Measurements from ENCODE around the gene RFX2. TPM values are rescaled to one million over a fixed set of nuclear protein-coding genes. Genes with fewer than 3 reads are reported as not detected.

Gene RFX2
- polyA plus RNA-seq, 2 of the 4 experiments (the other 2 are of a cell fraction): 3.7 to 3.9 TPM

DNA sequence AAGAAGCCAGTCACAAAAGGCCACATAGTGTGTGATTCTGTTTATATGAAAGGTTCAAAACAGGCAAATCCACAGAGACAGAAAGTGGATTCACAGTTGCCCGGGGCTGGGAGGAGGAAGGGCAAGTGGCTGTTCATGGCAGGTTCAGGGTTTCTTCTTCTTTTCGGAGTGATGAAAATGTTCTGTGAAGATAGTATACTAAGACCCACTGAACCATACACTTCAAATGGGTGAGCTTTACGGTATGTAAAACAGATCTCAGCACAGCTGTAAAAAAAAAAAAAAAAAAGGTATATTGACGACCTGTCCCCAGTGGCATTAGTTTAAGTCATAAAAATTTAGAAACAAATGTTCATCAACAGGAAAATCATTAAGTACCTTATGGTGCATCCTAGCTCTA is 32.2 kb downstream of the RFX2 start:
- DNase-seq (ENCODE audit: low read depth in 1 of 2, low spot score in 1 of 2) (no peak), ATAC-seq (no peak), FAIRE-seq (no peak)
- no peak overlapping the region for H3K27ac ChIP-seq
- peaks cover 13% of the 10 kb centered on the region; the same call in 2 of the 3 replicates for H3K4me1 ChIP-seq
- H3K9me3 ChIP-seq: no peaks in the 10 kb centered on the region
- ChIA-PET CTCF (interaction anchor here (0.6 kb wide), 1 partner anchor 26 kb away, joined by 4 read pairs; no protein-coding TSS in a partner anchor), POLR2A (no interaction called here)
- 85% methylated on average over 4 of the region's 4 CpGs for WGBS (ENCODE audit: missing lambda C conversion rate)
- H3K4me2 ChIP-seq: no peak overlapping the region
- no peak for TF ChIP-seq EHF (CRISPR knock-in tag; IDR thresholded peaks at IDR 0.05)
- TF ChIP-seq EHMT2 (IDR thresholded peaks at IDR 0.05; ENCODE audit: low read depth): no peak
- no peak for TF ChIP-seq CHD4 (IDR thresholded peaks at IDR 0.05; ENCODE audit: borderline replicate concordance)
- no peak for TF ChIP-seq PHF8 (IDR thresholded peaks at IDR 0.05; ENCODE audit: borderline replicate concordance, low read depth)
- TF ChIP-seq NFE2L2 (conservative IDR thresholded peaks at IDR 0.05; ENCODE audit: low read length): no peak
- no peak for TF ChIP-seq NR3C1 (IDR thresholded peaks at IDR 0.05)
- no peak overlapping the region for H3K4me3 ChIP-seq

DNA sequence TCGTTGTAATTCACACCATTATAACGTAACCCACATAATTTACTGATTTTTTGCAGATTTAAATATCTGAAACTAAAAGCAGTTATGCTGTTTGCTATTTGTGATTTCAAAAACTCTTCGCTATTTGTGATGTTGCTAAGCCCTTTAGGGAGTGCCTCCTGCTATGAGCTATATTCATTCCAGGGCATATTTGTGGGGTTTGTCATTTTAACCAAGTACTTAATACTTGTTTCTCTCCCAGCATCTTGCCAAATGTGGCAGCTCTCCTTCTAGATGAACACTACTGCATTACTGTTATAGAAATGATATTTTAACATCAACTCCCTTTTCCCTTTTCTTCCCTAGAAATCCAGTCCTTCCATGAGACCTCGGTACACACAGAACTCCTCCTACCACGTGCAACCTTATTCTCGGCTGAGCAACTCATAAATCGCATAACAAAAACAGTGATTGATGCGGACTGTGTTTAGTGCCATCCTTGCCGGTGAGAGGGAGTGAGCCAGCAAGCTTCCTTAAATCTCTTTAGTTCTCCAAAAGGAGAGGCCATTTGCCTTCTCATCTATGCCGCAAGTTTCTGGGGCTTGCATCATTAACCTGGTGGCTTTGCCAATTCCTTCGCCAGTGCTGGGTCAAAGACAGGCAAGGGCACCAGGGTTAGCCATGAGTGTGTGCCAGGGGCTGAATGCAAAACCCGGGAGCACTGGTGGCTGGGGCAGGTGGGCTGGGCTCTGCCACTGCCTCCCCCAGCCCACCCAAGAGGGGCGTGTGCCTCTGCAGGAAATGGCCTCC is 33.4 kb downstream of the RFX2 start:
- TF ChIP-seq HOXB13 (CRISPR knock-in tag; IDR thresholded peaks at IDR 0.05; ENCODE audit: low read depth) (no peak), MYC (IDR thresholded peaks at IDR 0.05; ENCODE audit: borderline replicate concordance, low read length) (no peak), ZNF302 (CRISPR knock-in tag; IDR thresholded peaks at IDR 0.05) (no peak), CEBPB (IDR thresholded peaks at IDR 0.05) (no peak), CBX8 (IDR thresholded peaks at IDR 0.05) (no peak), FOXS1 (CRISPR knock-in tag; IDR thresholded peaks at IDR 0.05) (no peak)
- TF ChIP-seq, protein P1, sequence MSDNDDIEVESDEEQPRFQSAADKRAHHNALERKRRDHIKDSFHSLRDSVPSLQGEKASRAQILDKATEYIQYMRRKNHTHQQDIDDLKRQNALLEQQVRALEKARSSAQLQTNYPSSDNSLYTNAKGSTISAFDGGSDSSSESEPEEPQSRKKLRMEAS (IDR thresholded peaks at IDR 0.05): no peak
- TF ChIP-seq, protein P2, sequence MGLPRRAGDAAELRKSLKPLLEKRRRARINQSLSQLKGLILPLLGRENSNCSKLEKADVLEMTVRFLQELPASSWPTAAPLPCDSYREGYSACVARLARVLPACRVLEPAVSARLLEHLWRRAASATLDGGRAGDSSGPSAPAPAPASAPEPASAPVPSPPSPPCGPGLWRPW (IDR thresholded peaks at IDR 0.05): no peak
- ChIA-PET POLR2A (no interaction called here), CTCF (interaction anchor here (0.9 to 4.8 kb wide), 4 partner anchors 28 to 52 kb away, joined by 3 to 21 read pairs (median 11); no protein-coding TSS in a partner anchor)
- ATAC-seq (peak; percentile 62 to 71; a peak in 3 of 6 replicates), DNase-seq (ENCODE audit: low read depth in 1 of 2, low spot score in 1 of 2) (peak in 1 of 2 experiments; percentile 35), FAIRE-seq (no peak)
- WGBS (ENCODE audit: missing lambda C conversion rate): 71% methylated on average over 13 of the region's 13 CpGs
- H3K27ac ChIP-seq: peak overlapping the region; percentile 23 to 78; a peak in 5 of 6 replicates
- H3K4me3 ChIP-seq: no peak overlapping the region
- peaks cover 13% of the 10 kb centered on the region; the same call in 2 of the 3 replicates for H3K4me1 ChIP-seq
- H3K9me3 ChIP-seq: no peaks in the 10 kb centered on the region
- peak overlapping the region; percentile 35 for H3K4me2 ChIP-seq

DNA sequence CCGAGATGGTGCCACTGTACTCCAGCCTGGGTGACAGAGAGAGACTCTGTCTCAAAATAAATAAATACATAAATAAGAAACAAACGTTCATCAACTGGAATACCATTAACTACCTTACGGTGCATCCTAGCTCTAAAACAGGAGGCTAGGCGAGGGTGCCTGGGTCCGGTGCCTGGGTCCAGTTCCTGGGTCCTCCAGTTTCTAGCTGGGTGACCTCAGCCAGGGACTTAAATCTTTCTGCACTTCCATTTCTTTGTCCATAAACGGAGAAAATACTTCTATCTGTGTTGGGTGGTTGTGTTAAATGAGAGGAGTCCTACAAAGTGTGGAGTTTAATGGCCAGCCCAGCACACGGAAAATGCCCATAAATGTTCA is 34.0 kb downstream of the RFX2 start:
- H3K9me3 ChIP-seq: no peaks in the 10 kb centered on the region
- no peak for ATAC-seq
- TF ChIP-seq ZC3H11A (IDR thresholded peaks at IDR 0.05) (no peak), CHD2 (IDR thresholded peaks at IDR 0.05; ENCODE audit: low read length, partially characterized antibody) (no peak), BHLHE40 (IDR thresholded peaks at IDR 0.05; ENCODE audit: low read depth, low read length) (no peak), FOSL2 (IDR thresholded peaks at IDR 0.05) (no peak), FOSL2 (CRISPR knock-in tag; IDR thresholded peaks at IDR 0.05) (no peak), TP53 (CRISPR knock-in tag; IDR thresholded peaks at IDR 0.05) (no peak), CBX8 (IDR thresholded peaks at IDR 0.05) (no peak), SMC3 (IDR thresholded peaks at IDR 0.05) (no peak), NFE2L2 (conservative IDR thresholded peaks at IDR 0.05; ENCODE audit: low read length) (no peak), HOXA7 (CRISPR knock-in tag; IDR thresholded peaks at IDR 0.05) (no peak), FOSB (CRISPR knock-in tag; IDR thresholded peaks at IDR 0.05) (no peak), GATA3 (IDR thresholded peaks at IDR 0.05; ENCODE audit: borderline replicate concordance) (no peak), ZFP36 (IDR thresholded peaks at IDR 0.05; ENCODE audit: borderline replicate concordance, partially characterized antibody) (no peak), ESRRA (IDR thresholded peaks at IDR 0.05; ENCODE audit: borderline replicate concordance, low read length) (no peak), RFX5 (IDR thresholded peaks at IDR 0.05) (no peak), RCOR1 (IDR thresholded peaks at IDR 0.05; ENCODE audit: low read depth, low read length) (no peak)
- TF ChIP-seq, protein P3, sequence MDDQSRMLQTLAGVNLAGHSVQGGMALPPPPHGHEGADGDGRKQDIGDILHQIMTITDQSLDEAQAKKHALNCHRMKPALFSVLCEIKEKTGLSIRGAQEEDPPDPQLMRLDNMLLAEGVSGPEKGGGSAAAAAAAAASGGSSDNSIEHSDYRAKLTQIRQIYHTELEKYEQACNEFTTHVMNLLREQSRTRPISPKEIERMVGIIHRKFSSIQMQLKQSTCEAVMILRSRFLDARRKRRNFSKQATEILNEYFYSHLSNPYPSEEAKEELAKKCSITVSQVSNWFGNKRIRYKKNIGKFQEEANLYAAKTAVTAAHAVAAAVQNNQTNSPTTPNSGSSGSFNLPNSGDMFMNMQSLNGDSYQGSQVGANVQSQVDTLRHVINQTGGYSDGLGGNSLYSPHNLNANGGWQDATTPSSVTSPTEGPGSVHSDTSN (IDR thresholded peaks at IDR 0.05): no peak
- TF ChIP-seq, protein P4, sequence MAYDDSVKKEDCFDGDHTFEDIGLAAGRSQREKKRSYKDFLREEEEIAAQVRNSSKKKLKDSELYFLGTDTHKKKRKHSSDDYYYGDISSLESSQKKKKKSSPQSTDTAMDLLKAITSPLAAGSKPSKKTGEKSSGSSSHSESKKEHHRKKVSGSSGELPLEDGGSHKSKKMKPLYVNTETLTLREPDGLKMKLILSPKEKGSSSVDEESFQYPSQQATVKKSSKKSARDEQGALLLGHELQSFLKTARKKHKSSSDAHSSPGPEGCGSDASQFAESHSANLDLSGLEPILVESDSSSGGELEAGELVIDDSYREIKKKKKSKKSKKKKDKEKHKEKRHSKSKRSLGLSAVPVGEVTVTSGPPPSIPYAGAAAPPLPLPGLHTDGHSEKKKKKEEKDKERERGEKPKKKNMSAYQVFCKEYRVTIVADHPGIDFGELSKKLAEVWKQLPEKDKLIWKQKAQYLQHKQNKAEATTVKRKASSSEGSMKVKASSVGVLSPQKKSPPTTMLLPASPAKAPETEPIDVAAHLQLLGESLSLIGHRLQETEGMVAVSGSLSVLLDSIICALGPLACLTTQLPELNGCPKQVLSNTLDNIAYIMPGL (CRISPR knock-in tag; IDR thresholded peaks at IDR 0.05; ENCODE audit: borderline replicate concordance): no peak
- TF ChIP-seq, protein P5, sequence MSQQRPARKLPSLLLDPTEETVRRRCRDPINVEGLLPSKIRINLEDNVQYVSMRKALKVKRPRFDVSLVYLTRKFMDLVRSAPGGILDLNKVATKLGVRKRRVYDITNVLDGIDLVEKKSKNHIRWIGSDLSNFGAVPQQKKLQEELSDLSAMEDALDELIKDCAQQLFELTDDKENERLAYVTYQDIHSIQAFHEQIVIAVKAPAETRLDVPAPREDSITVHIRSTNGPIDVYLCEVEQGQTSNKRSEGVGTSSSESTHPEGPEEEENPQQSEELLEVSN (IDR thresholded peaks at IDR 0.05; ENCODE audit: borderline replicate concordance, low read depth): no peak
- TF ChIP-seq, protein P2 (IDR thresholded peaks at IDR 0.05): no peak
- ChIA-PET CTCF (interaction anchor here (0.9 to 4.8 kb wide), 4 partner anchors 28 to 52 kb away, joined by 3 to 21 read pairs (median 11); no protein-coding TSS in a partner anchor), POLR2A (no interaction called here)
- H3K4me3 ChIP-seq: no peak overlapping the region
- peaks cover 14% of the 10 kb centered on the region; the same call in 2 of the 3 replicates for H3K4me1 ChIP-seq
- no peak for FAIRE-seq
- DNase-seq (ENCODE audit: low read depth in 1 of 2, low spot score in 1 of 2): no peak
- peak overlapping the region; percentile 35 for H3K4me2 ChIP-seq
- 84% methylated on average over 7 of the region's 7 CpGs for WGBS (ENCODE audit: missing lambda C conversion rate)
- peak overlapping the region in 1 of 2 experiments; percentile 78; a peak in 3 of 6 replicates for H3K27ac ChIP-seq
